Spleen (tissue), 11 donors: ENCODE results near the gene CLEC1B. TPM values are rescaled to one million over a fixed set of nuclear protein-coding genes. Genes with fewer than 3 reads are reported as not detected.

Source experiments
- DNase-seq: peaks from one replicate; pipeline ENCODE4 v3.0.0-alpha.2; 2020
- H3K27ac ChIP-seq, 8 donors: fragments of 200-600 bp; sonication (generic) in 7 of 8; 1 replicate in 4 of 8; 2 replicates in 4 of 8; pipeline versions ENCODE4 v1.5.0 to v1.8.0; 2016 to 2021; ENCODE audit warnings: inconsistent platforms in 4 of 8, mild to moderate bottlenecking in 4 of 8, moderate library complexity in 1 of 8
- H3K27me3 ChIP-seq, 7 donors: fragments of 200-600 bp; sonication (generic) in 6 of 7; replicated peaks in 1 of 7; 1 replicate in 4 of 7; 2 replicates in 3 of 7; pipeline versions ENCODE4 v1.5.0 to v1.8.0; 2016 to 2021; ENCODE audit warnings: inconsistent platforms in 3 of 7, mild to moderate bottlenecking in 1 of 7
- H3K36me3 ChIP-seq, 6 donors: fragments of 200-600 bp; sonication (generic) in 5 of 6; 1 replicate in 4 of 6; 2 replicates in 2 of 6; pipeline versions ENCODE4 v1.5.0 to v1.8.0; 2016 to 2021; ENCODE audit warnings: inconsistent platforms in 2 of 6
- H3K4me1 ChIP-seq, 6 donors: fragments of 200-600 bp; sonication (generic) in 5 of 6; 1 replicate in 3 of 6; 2 replicates in 3 of 6; pipeline versions ENCODE4 v1.5.0 to v1.8.0; 2016 to 2021; ENCODE audit warnings: inconsistent platforms in 3 of 6
- H3K4me3 ChIP-seq, 8 donors: fragments of 200-600 bp; sonication (generic) in 7 of 8; 1 replicate in 4 of 8; 2 replicates in 4 of 8; pipeline versions ENCODE4 v1.5.0 to v1.8.0; 2016 to 2021; ENCODE audit warnings: inconsistent platforms in 4 of 8, mild to moderate bottlenecking in 4 of 8, moderate library complexity in 2 of 8
- H3K9me3 ChIP-seq, 8 donors: fragments of 200-600 bp; sonication (generic) in 7 of 8; 1 replicate in 4 of 8; 2 replicates in 4 of 8; pipeline versions ENCODE4 v1.5.0 to v1.8.0; 2016 to 2021; ENCODE audit warnings: inconsistent platforms in 4 of 8
- POLR2A ChIP-seq, 3 donors: fragments of 450-650 bp; IDR thresholded peaks; one replicate each; pipeline ENCODE4 v1.5.1; 2017; ENCODE audit warnings: antibody characterized with exemption in 3 of 3, mild to moderate bottlenecking in 1 of 3
- POLR2AphosphoS5 ChIP-seq, 3 donors: sonication (generic); formaldehyde crosslinking; IDR thresholded peaks; one replicate each; pipeline ENCODE4 v1.5.1; 2017; ENCODE audit warnings: antibody characterized with exemption in 3 of 3
- WGBS, 5 donors: extraction: QIAGEN DNeasy Blood & Tissue Kit in 3 of 5; methylation state at CpG; one replicate each; pipeline versions ENCODE4 v1.1.5 to v1.1.7; 2013 to 2018; 5-methylcytosine and 5-hydroxymethylcytosine counted together
- intact Hi-C: fragments of 100-400 bp; cut with DNase I; formaldehyde crosslinking; loops from one replicate; pipeline ENCODE4 v1.15.0; 2023; ENCODE audit warnings: low total_unique reads
- polyA plus RNA-seq, 3 donors: library from polyadenylated mRNA; stranded (reverse); fragments of 200-250 nt; gene quantifications; one replicate each; pipeline ENCODE4 v1.2.1, GENCODE V29; 2013
- total RNA-seq, 7 donors: library from RNA; depleted of rRNA in 3 of 7; stranded (reverse); fragments of >200 nt in 3 of 7; fragmentation: NEBNext Ultra II Directional in 4 of 7; extraction: Animal tissue kit (Norgen Biotek cat#: 25700) in 4 of 7; gene quantifications; one replicate each; pipeline versions ENCODE4 v1.1.0 to v1.2.1, GENCODE V29; 2016 to 2021
- TF ChIP-seq, protein P1 (sequence below), 11 experiments: fragments of 200-600 bp in 7 of 11; fragments of 450-650 bp in 4 of 11; sonication (generic) in 4 of 11; IDR thresholded peaks in 8 of 11; conservative IDR thresholded peaks in 3 of 11; 1 replicate in 7 of 11; 2 replicates in 4 of 11; pipeline versions ENCODE4 v1.4.0 to v1.8.0; 2016 to 2021; ENCODE audit warnings: antibody characterized with exemption in 11 of 11, inconsistent platforms in 4 of 11, mild to moderate bottlenecking in 1 of 11
- donor health status: healthy with polysubstance abuse.
- donor health status: DM: no; HTN: no; CAD: no; lungs with moderate emphysema.
- donor health status: DM: no; HTN: no; CAD: no.
- donor health status: Bipolar disorder and iron deficiency.
- donor health status: healthy.
- donor health status: DM: no; HTN: no; CAD: no.
- donor health status: DM: yes; HTN: yes; CAD: no.

The CLEC1B gene
- total and polyA plus RNA-seq, 10 donors: 0.67 to 7.7 (median 2.3) TPM

- Histone ChIP-seq H3K4me3 (peak overlapping the region in 1 of 8 donors; percentile 30), H3K27me3 (no peaks in the 10 kb centered on the region), H3K27ac (peak overlapping the region in 4 of 8 donors; percentile 5 to 51 (median 24)), H3K36me3 (no peaks in the 10 kb centered on the region), H3K9me3 (no peaks in the 10 kb centered on the region), H3K4me1 (peaks cover 5 to 43% (median 26%) of the 10 kb centered on the region in 6 donors)
- 32 to 71% (median 42%) methylated on average over 5 of the region's 5 CpGs for WGBS, 5 donors
- intact Hi-C loops: no loop called here
- DNase-seq: no peak
- no peak for TF ChIP-seq POLR2A (IDR thresholded peaks at IDR 0.05)
- no peak for TF ChIP-seq POLR2AphosphoS5 (IDR thresholded peaks at IDR 0.05)
- TF ChIP-seq, protein P1, sequence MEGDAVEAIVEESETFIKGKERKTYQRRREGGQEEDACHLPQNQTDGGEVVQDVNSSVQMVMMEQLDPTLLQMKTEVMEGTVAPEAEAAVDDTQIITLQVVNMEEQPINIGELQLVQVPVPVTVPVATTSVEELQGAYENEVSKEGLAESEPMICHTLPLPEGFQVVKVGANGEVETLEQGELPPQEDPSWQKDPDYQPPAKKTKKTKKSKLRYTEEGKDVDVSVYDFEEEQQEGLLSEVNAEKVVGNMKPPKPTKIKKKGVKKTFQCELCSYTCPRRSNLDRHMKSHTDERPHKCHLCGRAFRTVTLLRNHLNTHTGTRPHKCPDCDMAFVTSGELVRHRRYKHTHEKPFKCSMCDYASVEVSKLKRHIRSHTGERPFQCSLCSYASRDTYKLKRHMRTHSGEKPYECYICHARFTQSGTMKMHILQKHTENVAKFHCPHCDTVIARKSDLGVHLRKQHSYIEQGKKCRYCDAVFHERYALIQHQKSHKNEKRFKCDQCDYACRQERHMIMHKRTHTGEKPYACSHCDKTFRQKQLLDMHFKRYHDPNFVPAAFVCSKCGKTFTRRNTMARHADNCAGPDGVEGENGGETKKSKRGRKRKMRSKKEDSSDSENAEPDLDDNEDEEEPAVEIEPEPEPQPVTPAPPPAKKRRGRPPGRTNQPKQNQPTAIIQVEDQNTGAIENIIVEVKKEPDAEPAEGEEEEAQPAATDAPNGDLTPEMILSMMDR (IDR thresholded peaks at IDR 0.05 in 8 of 11, conservative IDR thresholded peaks at IDR 0.05 in 3 of 11): no peak
These were observed 47.8 kb downstream of the CLEC1B start for GRCh38 chr12:9951026-9951675.

GRCh38 chr12:9948606-9949296 is 50.2 kb downstream of the CLEC1B start:
- no peak for TF ChIP-seq POLR2AphosphoS5 (IDR thresholded peaks at IDR 0.05)
- no peak for TF ChIP-seq POLR2A (IDR thresholded peaks at IDR 0.05)
- TF ChIP-seq, protein P1 (IDR thresholded peaks at IDR 0.05 in 8 of 11, conservative IDR thresholded peaks at IDR 0.05 in 3 of 11): no peak
- intact Hi-C loops: no loop called here
- no peaks in the 10 kb centered on the region for H3K36me3 ChIP-seq
- no peak for DNase-seq
- H3K9me3 ChIP-seq: no peaks in the 10 kb centered on the region
- H3K4me1 ChIP-seq: peaks cover 5 to 58% (median 34%) of the 10 kb centered on the region in 6 donors
- no peaks in the 10 kb centered on the region for H3K27me3 ChIP-seq
- H3K27ac ChIP-seq: peak overlapping the region in 7 of 8 donors; percentile 23 to 69 (median 63)
- WGBS, 5 donors: 44 to 58% (median 56%) methylated on average over 3 of the region's 3 CpGs
- peak overlapping the region in 1 of 8 donors; percentile 22 for H3K4me3 ChIP-seq

DNA sequence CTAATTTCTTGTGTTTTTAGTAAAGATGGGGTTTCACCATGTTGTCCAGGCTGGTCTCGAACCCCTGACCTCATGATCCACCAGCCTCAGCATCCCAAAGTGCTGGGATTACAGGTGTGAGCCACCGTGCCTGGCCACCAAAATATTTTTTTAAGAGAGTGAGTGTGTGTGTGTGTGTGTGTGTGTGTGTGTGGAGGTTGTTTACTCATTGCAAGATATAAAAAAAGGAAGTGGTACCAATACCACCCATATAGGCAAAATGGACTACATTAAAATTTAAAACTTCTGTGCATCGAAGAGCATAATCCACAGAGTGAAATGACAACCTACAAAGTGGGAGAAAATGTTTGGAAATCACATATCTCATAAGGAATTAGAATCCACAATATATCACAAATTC is 51.2 kb downstream of the CLEC1B start:
- intact Hi-C loops: no loop called here
- Histone ChIP-seq H3K27ac (peak overlapping the region in 2 of 8 donors; percentile 65 to 69), H3K36me3 (no peaks in the 10 kb centered on the region), H3K4me1 (peaks cover 5 to 69% (median 34%) of the 10 kb centered on the region in 6 donors), H3K9me3 (no peaks in the 10 kb centered on the region), H3K4me3 (no peak overlapping the region), H3K27me3 (peaks cover 0 to 9% (median 0%) of the 10 kb centered on the region in 7 donors)
- no peak for DNase-seq
- TF ChIP-seq POLR2A (IDR thresholded peaks at IDR 0.05) (no peak), POLR2AphosphoS5 (IDR thresholded peaks at IDR 0.05) (no peak)
- TF ChIP-seq, protein P1 (IDR thresholded peaks at IDR 0.05 in 8 of 11, conservative IDR thresholded peaks at IDR 0.05 in 3 of 11): no peak
- 58 to 70% (median 63%) methylated on average over 3 of the region's 3 CpGs for WGBS, 5 donors

DNA sequence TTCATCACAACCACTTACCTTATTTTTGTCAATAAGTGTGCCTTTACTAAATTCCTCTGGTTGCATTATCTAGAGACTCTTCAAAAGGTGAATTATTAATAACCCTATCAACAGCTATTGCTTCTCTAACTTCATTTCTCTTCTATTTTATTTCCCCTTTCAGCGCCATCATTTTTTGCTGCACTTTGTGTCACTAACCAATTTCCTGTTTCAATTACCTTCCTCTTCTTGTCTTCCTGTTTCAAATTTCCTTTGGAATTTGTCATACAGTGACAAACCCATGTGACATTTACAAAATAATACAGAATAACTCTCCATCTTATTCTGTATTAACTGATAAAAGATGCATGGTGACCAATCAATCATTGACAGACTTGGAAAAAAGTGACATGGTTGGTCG is 54.5 kb downstream of the CLEC1B start:
- Histone ChIP-seq H3K9me3 (no peaks in the 10 kb centered on the region), H3K27me3 (peaks cover 0 to 9% (median 0%) of the 10 kb centered on the region in 7 donors), H3K4me3 (peak overlapping the region in 1 of 8 donors; percentile 6), H3K4me1 (peaks cover 0 to 53% (median 21%) of the 10 kb centered on the region in 6 donors), H3K36me3 (no peaks in the 10 kb centered on the region), H3K27ac (peak overlapping the region in 5 of 8 donors; percentile 3 to 68 (median 48))
- 22 to 38% (median 35%) methylated on average over 2 of the region's 2 CpGs for WGBS, 5 donors
- TF ChIP-seq POLR2A (IDR thresholded peaks at IDR 0.05): no peak
- DNase-seq: no peak
- intact Hi-C loops: no loop called here
